ENCODE measurements around the gene TLK1. TPM values are rescaled to one million over a fixed set of nuclear protein-coding genes. Genes with fewer than 3 reads are reported as not detected.

Gene TLK1
- total RNA-seq, 2 experiments from 2014 or later = 59.2 to 64.5 TPM

- H3K36me3 Mint-ChIP-seq = peaks cover 23% of the 10 kb centered on the region
- peaks cover 18% of the 10 kb centered on the region for H3K4me1 Mint-ChIP-seq (ENCODE audit: low read depth)
- ChIA-PET POLR2A (no interaction called here), CTCF (no interaction called here)
- no peaks in the 10 kb centered on the region for H3K27me3 Mint-ChIP-seq
- no peaks in the 10 kb centered on the region for H3K9me3 Mint-ChIP-seq
- no peak overlapping the region for H3K27ac Mint-ChIP-seq
- H3K4me3 Mint-ChIP-seq = no peak overlapping the region
- no peak for DNase-seq
- intact Hi-C loops (cut with micrococcal nuclease) = no loop called here
Observed at GRCh38 chr2:171066110-171066509, 94.6 kb downstream of the TLK1 start.

DNA sequence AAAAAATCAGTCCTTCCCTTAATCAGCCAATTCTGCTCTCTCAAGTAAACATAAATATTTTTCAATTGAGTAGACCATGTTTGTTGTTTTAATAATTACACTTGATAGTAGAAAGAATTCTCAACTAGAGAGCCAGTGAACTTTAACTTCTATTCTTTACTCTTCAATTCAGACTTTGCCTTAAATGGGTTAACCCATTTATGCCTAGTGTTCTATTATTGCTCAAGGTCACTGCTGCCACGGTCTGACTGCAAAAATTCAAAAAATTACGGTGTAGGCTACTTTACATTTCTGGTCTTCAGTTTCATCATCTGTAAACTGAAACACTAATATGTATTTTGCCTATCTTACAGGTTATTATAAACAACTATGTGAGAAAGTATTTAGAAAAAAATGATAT, 103.1 kb downstream of the TLK1 start:
- Mint-ChIP-seq H3K27ac (no peak overlapping the region), H3K4me1 (ENCODE audit: low read depth) (peaks cover 4% of the 10 kb centered on the region), H3K9me3 (no peaks in the 10 kb centered on the region), H3K4me3 (no peak overlapping the region), H3K27me3 (no peaks in the 10 kb centered on the region), H3K36me3 (peaks cover 47% of the 10 kb centered on the region)
- DNase-seq = no peak
- intact Hi-C loops (cut with micrococcal nuclease) = no loop called here
- ChIA-PET CTCF (no interaction called here), POLR2A (no interaction called here)

GRCh38 chr2:171056307-171056706, 104.4 kb downstream of the TLK1 start:
- Mint-ChIP-seq H3K4me3 (no peak overlapping the region), H3K27ac (no peak overlapping the region), H3K9me3 (no peaks in the 10 kb centered on the region), H3K4me1 (ENCODE audit: low read depth) (peaks cover 2% of the 10 kb centered on the region), H3K27me3 (no peaks in the 10 kb centered on the region), H3K36me3 (peaks cover 56% of the 10 kb centered on the region)
- no peak for DNase-seq
- intact Hi-C loops (cut with micrococcal nuclease) = no loop called here
- POLR2A ChIA-PET = no interaction called here
- CTCF ChIA-PET = no interaction called here

DNA sequence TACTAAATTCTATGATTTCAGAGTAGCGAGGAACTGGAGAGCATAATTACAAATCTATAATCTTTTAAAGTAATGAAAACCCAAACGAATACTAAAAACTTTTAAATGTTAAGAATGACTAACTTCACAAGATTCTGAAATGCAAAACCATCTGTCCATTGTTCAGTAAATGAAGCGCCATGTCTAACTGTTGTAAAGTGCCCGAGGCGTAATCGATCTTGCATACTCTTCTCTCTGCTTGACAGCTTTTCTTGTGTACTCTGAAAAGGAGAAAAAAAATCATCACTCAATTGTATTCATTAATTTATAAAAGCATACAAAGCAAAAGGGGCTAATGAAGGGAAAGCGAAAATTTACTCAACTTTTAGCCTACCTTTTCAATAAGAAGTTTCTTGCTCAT, 111.0 kb downstream of the TLK1 start:
- H3K27me3 Mint-ChIP-seq = no peaks in the 10 kb centered on the region
- intact Hi-C loops (cut with micrococcal nuclease) = no loop called here
- H3K4me1 Mint-ChIP-seq (ENCODE audit: low read depth) = peaks cover 3% of the 10 kb centered on the region
- H3K36me3 Mint-ChIP-seq = peaks cover 60% of the 10 kb centered on the region
- H3K27ac Mint-ChIP-seq = no peak overlapping the region
- CTCF ChIA-PET = interaction anchor here (1.4 kb wide), 1 partner anchor 37 kb away, joined by 6 read pairs; no protein-coding TSS in a partner anchor
- no peaks in the 10 kb centered on the region for H3K9me3 Mint-ChIP-seq
- POLR2A ChIA-PET = interaction anchor here (0.6 kb wide), 1 partner anchor 51 kb away, joined by 3 read pairs; no protein-coding TSS in a partner anchor
- DNase-seq = no peak
- no peak overlapping the region for H3K4me3 Mint-ChIP-seq

- no peak overlapping the region for H3K4me3 Mint-ChIP-seq
- intact Hi-C loops (cut with micrococcal nuclease) = no loop called here
- peaks cover 30% of the 10 kb centered on the region for H3K4me1 Mint-ChIP-seq (ENCODE audit: low read depth)
- H3K27ac Mint-ChIP-seq = no peak overlapping the region
- no peaks in the 10 kb centered on the region for H3K9me3 Mint-ChIP-seq
- DNase-seq = no peak
- ChIA-PET POLR2A (no interaction called here), CTCF (no interaction called here)
- H3K36me3 Mint-ChIP-seq = peaks cover 60% of the 10 kb centered on the region
- no peaks in the 10 kb centered on the region for H3K27me3 Mint-ChIP-seq
Observed at GRCh38 chr2:171046048-171046560, 114.6 kb downstream of the TLK1 start.

DNA sequence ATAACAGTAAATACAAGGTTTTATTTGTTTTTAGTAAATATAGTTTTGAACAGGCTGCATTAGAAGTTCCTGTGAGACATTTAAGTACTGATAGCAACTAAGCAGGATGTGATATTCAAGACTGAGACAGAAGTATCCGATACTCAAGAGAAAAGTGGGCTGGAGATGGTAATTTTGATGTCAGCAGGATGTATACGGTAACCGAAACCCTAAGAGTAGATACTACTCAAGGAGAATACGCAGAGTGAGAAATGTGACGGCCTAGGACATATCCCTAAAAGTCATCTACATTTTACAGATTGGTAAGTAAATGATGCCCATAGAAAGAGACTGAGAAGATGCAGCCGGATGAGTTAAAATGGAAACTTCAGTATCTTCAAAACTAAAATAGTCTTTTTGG, 116.3 kb downstream of the TLK1 start:
- POLR2A ChIA-PET = no interaction called here
- intact Hi-C loops (cut with micrococcal nuclease) = loop anchor here (1.0 to 5.0 kb wide), 3 partner anchors 26 to 113 kb away; no protein-coding TSS in a partner anchor
- peak overlapping the region; percentile 53 for H3K27ac Mint-ChIP-seq

GRCh38 chr2:171042253-171042969, 118.3 kb downstream of the TLK1 start:
- intact Hi-C loops (cut with micrococcal nuclease) = loop anchor here (5.0 kb wide), 1 partner anchor 115 kb away; no protein-coding TSS in a partner anchor
- POLR2A ChIA-PET = no interaction called here
- Mint-ChIP-seq H3K9me3 (no peaks in the 10 kb centered on the region), H3K27me3 (no peaks in the 10 kb centered on the region), H3K4me3 (no peak overlapping the region), H3K27ac (peak overlapping the region; percentile 76), H3K36me3 (peaks cover 52% of the 10 kb centered on the region), H3K4me1 (ENCODE audit: low read depth) (peaks cover 30% of the 10 kb centered on the region)
- no peak for DNase-seq
- CTCF ChIA-PET = no interaction called here

More for the DNA sequence above, 116.3 kb downstream of the TLK1 start:
- Mint-ChIP-seq H3K4me1 (ENCODE audit: low read depth) (peaks cover 30% of the 10 kb centered on the region), H3K27me3 (no peaks in the 10 kb centered on the region), H3K36me3 (peaks cover 54% of the 10 kb centered on the region), H3K9me3 (no peaks in the 10 kb centered on the region), H3K4me3 (no peak overlapping the region)
- DNase-seq = no peak
- CTCF ChIA-PET = no interaction called here

DNA sequence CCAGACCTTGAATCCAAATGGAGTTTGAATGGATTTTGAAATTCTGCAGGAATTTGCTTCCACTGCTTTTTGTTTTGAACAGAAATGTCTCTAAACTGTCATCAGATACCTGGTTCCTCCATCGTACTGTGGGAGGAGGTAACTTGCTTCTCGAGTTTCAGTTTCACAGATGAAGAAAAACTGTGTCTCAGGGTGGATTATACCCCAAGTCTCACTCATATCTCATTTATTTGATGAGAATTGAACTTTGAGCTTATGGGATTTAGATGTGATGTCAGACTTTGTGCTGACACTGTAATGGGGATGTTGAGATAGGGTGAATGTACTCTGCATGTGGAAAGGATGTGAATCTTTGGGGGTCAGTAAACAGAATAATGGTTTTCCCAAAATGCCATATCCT, 124.2 kb downstream of the TLK1 start:
- CTCF ChIA-PET = interaction anchor here (1.5 kb wide), 1 partner anchor 50 kb away, joined by 6 read pairs; no protein-coding TSS in a partner anchor
- Mint-ChIP-seq H3K27me3 (no peaks in the 10 kb centered on the region), H3K27ac (no peak overlapping the region)

GRCh38 chr2:171034315-171034714, 126.4 kb downstream of the TLK1 start:
- Mint-ChIP-seq H3K27me3 (no peaks in the 10 kb centered on the region), H3K4me1 (ENCODE audit: low read depth) (peaks cover 20% of the 10 kb centered on the region), H3K36me3 (peaks cover 41% of the 10 kb centered on the region), H3K27ac (no peak overlapping the region), H3K4me3 (no peak overlapping the region), H3K9me3 (peaks cover 6% of the 10 kb centered on the region)
- DNase-seq = no peak
- ChIA-PET CTCF (no interaction called here), POLR2A (no interaction called here)
- intact Hi-C loops (cut with micrococcal nuclease) = no loop called here

More for the DNA sequence above, 124.2 kb downstream of the TLK1 start:
- intact Hi-C loops (cut with micrococcal nuclease) = no loop called here
- Mint-ChIP-seq H3K4me1 (ENCODE audit: low read depth) (peaks cover 20% of the 10 kb centered on the region), H3K4me3 (no peak overlapping the region), H3K36me3 (peaks cover 51% of the 10 kb centered on the region), H3K9me3 (peaks cover 6% of the 10 kb centered on the region)
- POLR2A ChIA-PET = no interaction called here
- DNase-seq = no peak

- CTCF ChIA-PET = no interaction called here
- no peaks in the 10 kb centered on the region for H3K27me3 Mint-ChIP-seq
- H3K36me3 Mint-ChIP-seq = peaks cover 25% of the 10 kb centered on the region
- no peak overlapping the region for H3K27ac Mint-ChIP-seq
- no peak for DNase-seq
- POLR2A ChIA-PET = no interaction called here
- H3K4me1 Mint-ChIP-seq (ENCODE audit: low read depth) = peaks cover 22% of the 10 kb centered on the region
- H3K4me3 Mint-ChIP-seq = no peak overlapping the region
- H3K9me3 Mint-ChIP-seq = no peaks in the 10 kb centered on the region
- intact Hi-C loops (cut with micrococcal nuclease) = no loop called here
Observed at GRCh38 chr2:171025214-171025613, 135.5 kb downstream of the TLK1 start.

- CTCF ChIA-PET = interaction anchor here (0.9 to 1.2 kb wide), 2 partner anchors 46 to 90 kb away, joined by 3 read pairs; partner anchors contain the start of gene GORASP2
- H3K9me3 Mint-ChIP-seq = no peaks in the 10 kb centered on the region
- peaks cover 36% of the 10 kb centered on the region for H3K4me1 Mint-ChIP-seq (ENCODE audit: low read depth)
- no peak for DNase-seq
- H3K27ac Mint-ChIP-seq = peak overlapping the region; percentile 64
- H3K27me3 Mint-ChIP-seq = no peaks in the 10 kb centered on the region
- POLR2A ChIA-PET = interaction anchor here (0.6 to 0.9 kb wide), 2 partner anchors 14 to 999 kb away, joined by 3 read pairs; no protein-coding TSS in a partner anchor
- H3K4me3 Mint-ChIP-seq = no peak overlapping the region
- H3K36me3 Mint-ChIP-seq = peaks cover 28% of the 10 kb centered on the region
- intact Hi-C loops (cut with micrococcal nuclease) = loop anchor here (1.0 to 5.0 kb wide), 4 partner anchors 26 to 414 kb away; partner anchors contain the start of genes DCAF17 and METTL8
Observed at GRCh38 chr2:171018522-171018921, 142.2 kb downstream of the TLK1 start.

- POLR2A ChIA-PET = no interaction called here
- Mint-ChIP-seq H3K9me3 (no peaks in the 10 kb centered on the region), H3K4me1 (ENCODE audit: low read depth) (peaks cover 24% of the 10 kb centered on the region), H3K27me3 (no peaks in the 10 kb centered on the region), H3K36me3 (peaks cover 23% of the 10 kb centered on the region), H3K27ac (no peak overlapping the region), H3K4me3 (no peak overlapping the region)
- intact Hi-C loops (cut with micrococcal nuclease) = loop anchor here (5.0 kb wide), 1 partner anchor 416 kb away; the partner anchor contains the start of genes DCAF17 and METTL8
- DNase-seq = no peak
- CTCF ChIA-PET = interaction anchor here (1.3 kb wide), 1 partner anchor 70 kb away, joined by 4 read pairs; no protein-coding TSS in a partner anchor
Observed at GRCh38 chr2:171016125-171016524, 144.6 kb downstream of the TLK1 start.
